Activated naive CD4-positive, alpha-beta T cell treated with anti-CD3 and anti-CD28 coated beads, Interleukin-2, amount 50 U/mL, for 24 hours (primary cell): Measurements from ENCODE around the gene HCN3.
"Not testable (repeated sequence)": the region's sequence is repeated elsewhere in the genome, so short reads cannot be mapped to it uniquely, and the experiment has no call there.

Source experiments
- H3K27ac Mint-ChIP-seq: one replicate; pipeline ENCODE4 v1.8.0; 2021; ENCODE audit warnings: mild to moderate bottlenecking, mixed read lengths
- H3K27me3 Mint-ChIP-seq: one replicate; pipeline ENCODE4 v1.8.0; 2021; ENCODE audit warnings: mixed read lengths
- H3K36me3 Mint-ChIP-seq: one replicate; pipeline ENCODE4 v1.8.0; 2021; ENCODE audit warnings: mixed read lengths
- H3K4me1 Mint-ChIP-seq: one replicate; pipeline ENCODE4 v1.8.0; 2021; ENCODE audit warnings: mixed read lengths
- H3K4me3 Mint-ChIP-seq: one replicate; pipeline ENCODE4 v1.8.0; 2021; ENCODE audit warnings: mild to moderate bottlenecking, mixed read lengths
- H3K9me3 Mint-ChIP-seq: one replicate; pipeline ENCODE4 v1.8.0; 2021; ENCODE audit warnings: mixed read lengths

The HCN3 gene

GRCh38 chr1:155277070-155277901, at the start of gene HCN3:
Gene HCN3 (plus strand): TSS chr1:155277463. CDS start chr1:155277591, 128 bp downstream.
- peak within 1 kb of the TSS; percentile 83 for H3K4me3 Mint-ChIP-seq
- H3K27ac Mint-ChIP-seq, result peak within 1 kb of the TSS; percentile 86
- H3K27me3 Mint-ChIP-seq, result no peaks in the 10 kb centered on the region
- peaks cover 35% of the 10 kb centered on the region for H3K4me1 Mint-ChIP-seq
- no peaks in the 10 kb centered on the region for H3K9me3 Mint-ChIP-seq
- H3K36me3 Mint-ChIP-seq, result peaks cover 2% of the 10 kb centered on the region

DNA sequence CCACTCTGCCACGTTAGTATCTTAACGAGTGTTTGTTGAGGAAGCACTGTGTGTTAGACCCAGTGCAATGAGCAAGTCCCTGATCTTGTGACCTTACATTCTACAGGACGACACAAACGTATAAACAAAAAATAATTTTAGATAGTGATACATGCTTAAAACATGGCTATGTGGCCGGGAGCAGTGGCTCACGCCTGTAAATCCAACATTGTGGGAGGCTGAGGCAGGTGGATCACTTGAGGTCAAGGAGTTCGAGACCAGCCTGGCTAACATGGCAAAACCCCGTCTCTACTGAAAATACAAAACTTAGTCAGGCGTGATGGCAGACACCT, 49.2 kb upstream of the HCN3 start:
- Mint-ChIP-seq H3K9me3 (no peaks in the 10 kb centered on the region), H3K27me3 (no peaks in the 10 kb centered on the region)

GRCh38 chr1:155231302-155231701, 46.0 kb upstream of the HCN3 start:
- not testable (repeated sequence) for H3K36me3 Mint-ChIP-seq, H3K4me3 Mint-ChIP-seq, H3K9me3 Mint-ChIP-seq, H3K27me3 Mint-ChIP-seq, H3K27ac Mint-ChIP-seq
- peaks cover 24% of the 10 kb centered on the region for H3K4me1 Mint-ChIP-seq

More for the DNA sequence above, 49.2 kb upstream of the HCN3 start:
- H3K27ac Mint-ChIP-seq, result peak overlapping the region; percentile 95
- H3K4me3 Mint-ChIP-seq, result peak overlapping the region; percentile 93
- no peaks in the 10 kb centered on the region for H3K36me3 Mint-ChIP-seq
- H3K4me1 Mint-ChIP-seq, result peaks cover 22% of the 10 kb centered on the region

GRCh38 chr1:155232001-155232978, 45.0 kb upstream of the HCN3 start:
- not testable (repeated sequence) for H3K4me3 Mint-ChIP-seq, H3K27me3 Mint-ChIP-seq

DNA sequence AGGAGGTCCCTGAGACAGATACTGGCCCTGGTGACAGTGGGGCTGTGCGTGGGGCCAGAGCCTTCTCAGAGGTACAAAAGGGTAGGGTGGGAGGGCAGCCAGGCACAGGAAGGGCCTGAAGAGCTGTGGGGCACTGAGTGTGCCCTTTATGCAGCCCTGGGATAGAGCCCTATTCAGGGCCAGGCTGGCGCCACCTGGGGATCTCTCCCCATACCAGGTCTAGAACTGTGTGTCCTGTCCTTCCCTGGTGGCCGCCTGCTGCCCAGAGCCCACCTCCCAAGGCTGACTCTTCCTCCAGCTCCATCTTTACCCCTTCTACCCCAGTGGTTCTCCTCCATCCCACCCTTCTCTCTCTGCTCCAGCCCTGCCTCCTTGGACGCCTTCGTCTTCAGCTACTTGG, 43.8 kb upstream of the HCN3 start:
- not testable (repeated sequence) for H3K36me3 Mint-ChIP-seq, H3K4me3 Mint-ChIP-seq, H3K27ac Mint-ChIP-seq, H3K27me3 Mint-ChIP-seq, H3K9me3 Mint-ChIP-seq
- peaks cover 11% of the 10 kb centered on the region for H3K4me1 Mint-ChIP-seq

More at GRCh38 chr1:155232001-155232978, 45.0 kb upstream of the HCN3 start:
- not testable (repeated sequence) for H3K27ac Mint-ChIP-seq, H3K36me3 Mint-ChIP-seq, H3K9me3 Mint-ChIP-seq
- peaks cover 17% of the 10 kb centered on the region for H3K4me1 Mint-ChIP-seq

DNA sequence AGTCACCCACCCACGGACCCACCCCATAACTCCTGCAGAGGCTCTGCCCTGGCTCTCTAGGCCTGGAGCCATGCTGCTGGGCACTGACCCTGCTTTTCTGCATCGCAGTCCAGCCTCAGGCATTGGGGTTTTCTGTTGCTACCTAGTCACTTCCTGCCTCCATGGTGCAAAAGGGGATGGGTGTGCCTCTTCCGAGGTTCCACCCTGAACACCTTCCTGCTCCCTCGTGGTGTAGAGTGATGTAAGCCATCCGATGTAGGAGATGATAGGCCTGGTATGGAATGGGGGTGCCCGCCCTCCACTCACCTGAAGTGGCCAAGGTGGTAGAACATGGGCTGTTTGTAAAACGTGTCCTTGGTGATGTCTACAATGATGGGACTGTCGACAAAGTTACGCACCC, 41.9 kb upstream of the HCN3 start:
- H3K9me3 Mint-ChIP-seq, H3K4me3 Mint-ChIP-seq, H3K27me3 Mint-ChIP-seq, H3K27ac Mint-ChIP-seq, H3K36me3 Mint-ChIP-seq: not testable (repeated sequence)
- peaks cover 11% of the 10 kb centered on the region for H3K4me1 Mint-ChIP-seq

DNA sequence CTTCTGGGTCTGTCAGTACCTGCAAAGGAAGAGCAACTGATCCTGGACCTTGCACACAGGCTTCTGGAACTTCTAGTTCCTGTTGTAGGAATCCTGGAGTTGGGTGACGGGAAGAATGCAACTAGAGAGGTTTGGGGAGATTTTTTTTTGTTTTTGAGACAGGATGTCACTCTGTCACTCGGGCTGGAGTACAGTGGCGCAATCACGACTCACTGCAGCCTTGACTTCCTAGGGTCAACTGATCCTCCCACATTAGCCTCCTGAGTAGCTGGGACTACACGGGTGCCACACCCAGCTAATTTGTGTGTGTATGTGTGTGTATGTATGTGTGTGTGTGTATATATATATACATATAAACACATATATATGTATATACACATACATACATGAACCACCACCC, 40.8 kb upstream of the HCN3 start:
- no peak overlapping the region for H3K4me3 Mint-ChIP-seq
- H3K4me1 Mint-ChIP-seq, result peaks cover 22% of the 10 kb centered on the region
- peaks cover 7% of the 10 kb centered on the region for H3K36me3 Mint-ChIP-seq
- no peaks in the 10 kb centered on the region for H3K9me3 Mint-ChIP-seq
- H3K27ac Mint-ChIP-seq, result no peak overlapping the region
- H3K27me3 Mint-ChIP-seq, result no peaks in the 10 kb centered on the region

GRCh38 chr1:155241069-155241679, 36.1 kb upstream of the HCN3 start:
- H3K4me1 Mint-ChIP-seq, result peaks cover 46% of the 10 kb centered on the region
- H3K4me3 Mint-ChIP-seq, result peak overlapping the region; percentile 89
- peak overlapping the region; percentile 89 for H3K27ac Mint-ChIP-seq
- no peaks in the 10 kb centered on the region for H3K9me3 Mint-ChIP-seq
- peaks cover 2% of the 10 kb centered on the region for H3K27me3 Mint-ChIP-seq
- H3K36me3 Mint-ChIP-seq, result peaks cover 6% of the 10 kb centered on the region

GRCh38 chr1:155241841-155242264, 35.4 kb upstream of the HCN3 start:
- H3K27me3 Mint-ChIP-seq, result peaks cover 2% of the 10 kb centered on the region
- H3K4me3 Mint-ChIP-seq, result peak overlapping the region; percentile 89
- H3K36me3 Mint-ChIP-seq, result peaks cover 5% of the 10 kb centered on the region
- H3K9me3 Mint-ChIP-seq, result no peaks in the 10 kb centered on the region
- H3K4me1 Mint-ChIP-seq, result peaks cover 46% of the 10 kb centered on the region
- H3K27ac Mint-ChIP-seq, result peak overlapping the region; percentile 89

- peak overlapping the region; percentile 92 for H3K4me3 Mint-ChIP-seq
- H3K9me3 Mint-ChIP-seq, result no peaks in the 10 kb centered on the region
- H3K4me1 Mint-ChIP-seq, result peaks cover 46% of the 10 kb centered on the region
These were observed 34.4 kb upstream of the HCN3 start for GRCh38 chr1:155242805-155243358.

GRCh38 chr1:155244368-155245162, 32.7 kb upstream of the HCN3 start:
- peaks cover 43% of the 10 kb centered on the region for H3K4me1 Mint-ChIP-seq
- peaks cover 2% of the 10 kb centered on the region for H3K36me3 Mint-ChIP-seq
- peak overlapping the region; percentile 92 for H3K4me3 Mint-ChIP-seq

More at GRCh38 chr1:155242805-155243358, 34.4 kb upstream of the HCN3 start:
- Mint-ChIP-seq H3K36me3 (peaks cover 5% of the 10 kb centered on the region), H3K27me3 (peaks cover 2% of the 10 kb centered on the region), H3K27ac (peak overlapping the region; percentile 27)

DNA sequence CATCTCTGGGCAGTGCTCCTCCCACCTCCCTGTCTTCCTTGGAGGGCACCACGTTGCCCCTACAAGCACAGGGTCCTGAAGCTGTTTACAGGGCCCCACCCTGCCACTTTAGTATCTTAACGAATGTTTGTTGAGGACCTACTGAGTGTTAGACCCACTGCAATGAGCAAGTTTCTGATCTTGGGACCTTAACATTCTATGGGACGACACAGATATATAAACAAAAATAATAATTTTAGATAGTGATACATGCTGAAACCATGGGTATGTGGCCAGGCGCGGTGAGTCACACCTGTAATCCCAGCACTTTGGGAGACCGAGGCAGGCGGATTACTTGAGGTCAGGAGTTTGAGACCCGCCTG, 32.1 kb upstream of the HCN3 start:
- peaks cover 2% of the 10 kb centered on the region for H3K36me3 Mint-ChIP-seq

More at GRCh38 chr1:155244368-155245162, 32.7 kb upstream of the HCN3 start:
- no peaks in the 10 kb centered on the region for H3K9me3 Mint-ChIP-seq
- peaks cover 2% of the 10 kb centered on the region for H3K27me3 Mint-ChIP-seq
- peak overlapping the region; percentile 100 for H3K27ac Mint-ChIP-seq

GRCh38 chr1:155246796-155247195, 30.5 kb upstream of the HCN3 start:
- H3K27ac Mint-ChIP-seq, H3K4me3 Mint-ChIP-seq, H3K9me3 Mint-ChIP-seq, H3K36me3 Mint-ChIP-seq, H3K27me3 Mint-ChIP-seq: not testable (repeated sequence)
- H3K4me1 Mint-ChIP-seq, result peaks cover 32% of the 10 kb centered on the region

More for the DNA sequence above, 32.1 kb upstream of the HCN3 start:
- peak overlapping the region; percentile 92 for H3K4me3 Mint-ChIP-seq
- H3K27ac Mint-ChIP-seq, result peak overlapping the region; percentile 100
- peaks cover 2% of the 10 kb centered on the region for H3K27me3 Mint-ChIP-seq
- H3K4me1 Mint-ChIP-seq, result peaks cover 43% of the 10 kb centered on the region
- H3K9me3 Mint-ChIP-seq, result no peaks in the 10 kb centered on the region

DNA sequence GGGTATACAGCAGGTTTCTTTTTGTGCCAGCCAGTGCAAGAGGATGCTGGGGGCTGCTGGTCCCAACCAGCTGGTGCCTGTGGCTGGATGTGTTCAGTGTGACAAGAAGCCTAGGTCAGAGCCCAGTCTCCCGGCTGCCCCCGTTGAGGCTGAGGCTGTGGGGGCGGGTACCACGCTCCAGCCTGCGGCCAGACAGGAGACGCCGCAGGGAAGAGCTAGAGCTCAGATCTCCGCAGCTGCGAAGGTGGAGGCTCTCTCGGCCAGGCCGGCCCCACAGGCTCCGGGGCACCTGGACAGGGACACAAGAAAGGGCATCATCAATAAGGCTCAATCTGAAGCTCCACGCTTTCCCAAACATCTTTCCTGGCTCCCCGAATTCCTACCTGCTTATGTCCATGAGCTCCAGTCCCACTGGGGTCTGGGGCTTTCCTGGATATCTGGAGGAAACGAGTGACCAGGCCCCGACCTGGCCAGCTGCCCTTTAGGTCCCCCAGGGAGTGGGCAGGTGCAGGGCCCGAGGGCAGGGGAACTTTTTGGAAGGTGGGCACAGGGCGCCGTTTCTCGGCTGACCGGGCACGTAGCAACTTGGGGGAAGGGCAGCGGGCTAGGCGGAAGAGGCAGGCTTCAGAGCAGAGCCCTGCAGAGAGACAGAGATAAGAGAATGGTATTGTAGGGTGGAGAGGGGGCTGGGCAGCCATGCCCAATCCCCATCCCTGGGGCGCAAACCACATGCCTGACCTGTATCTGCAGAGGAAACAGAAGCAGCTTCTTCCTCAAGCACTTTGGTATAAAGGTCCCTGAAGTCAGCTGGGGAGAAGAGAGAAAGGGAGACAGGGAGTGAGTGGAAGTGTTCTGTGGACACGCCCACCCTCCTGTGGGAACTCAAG, 29.4 kb upstream of the HCN3 start:
- peaks cover 2% of the 10 kb centered on the region for H3K36me3 Mint-ChIP-seq
- no peaks in the 10 kb centered on the region for H3K9me3 Mint-ChIP-seq
- H3K27ac Mint-ChIP-seq, result no peak overlapping the region
- peaks cover 28% of the 10 kb centered on the region for H3K4me1 Mint-ChIP-seq
- no peak overlapping the region for H3K4me3 Mint-ChIP-seq
- peaks cover 2% of the 10 kb centered on the region for H3K27me3 Mint-ChIP-seq
